IPS DF 6.9 (cell line): Measurements from ENCODE around the gene HNRNPAB.

Experiments
- DNase-seq: peaks from one replicate; pipeline ENCODE4 v3.0.0-alpha.2; 2013; ENCODE audit warnings: low read depth, low spot score
- H3K27ac ChIP-seq: one replicate; pipeline ENCODE4 v1.5.1; 2013; ENCODE audit warnings: low read length, control low read depth
- H3K27me3 ChIP-seq: 2 replicates; pipeline ENCODE4 v1.6.1; 2013; ENCODE audit warnings: mild to moderate bottlenecking, low read length; ENCODE audit not compliant: control insufficient read depth, insufficient read depth
- H3K36me3 ChIP-seq: 2 replicates; pipeline ENCODE4 v1.6.1; 2013; ENCODE audit warnings: low read length; ENCODE audit not compliant: control insufficient read depth, insufficient read depth
- H3K4me1 ChIP-seq: 2 replicates; pipeline ENCODE4 v1.6.1; 2013; ENCODE audit warnings: low read length; ENCODE audit not compliant: control insufficient read depth, insufficient read depth
- H3K4me3 ChIP-seq: 2 replicates; pipeline ENCODE4 v1.5.1; 2013; ENCODE audit warnings: mild to moderate bottlenecking, low read length
- H3K9me3 ChIP-seq: 2 replicates; pipeline ENCODE4 v1.6.1; 2013; ENCODE audit warnings: low read length, inconsistent platforms; ENCODE audit not compliant: control insufficient read depth, insufficient read depth
- WGBS: extraction: QIAGEN DNeasy Blood & Tissue Kit; methylation state at CpG from one replicate; pipeline ENCODE4 v1.1.7; 2013; ENCODE audit warnings: mixed read lengths, missing lambda C conversion rate; ENCODE audit not compliant: insufficient read length, insufficient coverage; 5-methylcytosine and 5-hydroxymethylcytosine counted together

Gene HNRNPAB

GRCh38 chr5:178180141-178180863 lies 24.0 kb upstream of the HNRNPAB start:
- DNase-seq = peak; percentile 76
- H3K27ac ChIP-seq = peak overlapping the region; percentile 87
- WGBS = no CpG with 5 or more reads among the region's 9 CpGs
- no peaks in the 10 kb centered on the region for H3K27me3 ChIP-seq
- H3K9me3 ChIP-seq = no peaks in the 10 kb centered on the region
- no peaks in the 10 kb centered on the region for H3K36me3 ChIP-seq
- H3K4me1 ChIP-seq = peaks cover 3% of the 10 kb centered on the region; the same call in 1 of the 2 replicates
- no peak overlapping the region; the same call in 1 of the 2 replicates for H3K4me3 ChIP-seq

DNA sequence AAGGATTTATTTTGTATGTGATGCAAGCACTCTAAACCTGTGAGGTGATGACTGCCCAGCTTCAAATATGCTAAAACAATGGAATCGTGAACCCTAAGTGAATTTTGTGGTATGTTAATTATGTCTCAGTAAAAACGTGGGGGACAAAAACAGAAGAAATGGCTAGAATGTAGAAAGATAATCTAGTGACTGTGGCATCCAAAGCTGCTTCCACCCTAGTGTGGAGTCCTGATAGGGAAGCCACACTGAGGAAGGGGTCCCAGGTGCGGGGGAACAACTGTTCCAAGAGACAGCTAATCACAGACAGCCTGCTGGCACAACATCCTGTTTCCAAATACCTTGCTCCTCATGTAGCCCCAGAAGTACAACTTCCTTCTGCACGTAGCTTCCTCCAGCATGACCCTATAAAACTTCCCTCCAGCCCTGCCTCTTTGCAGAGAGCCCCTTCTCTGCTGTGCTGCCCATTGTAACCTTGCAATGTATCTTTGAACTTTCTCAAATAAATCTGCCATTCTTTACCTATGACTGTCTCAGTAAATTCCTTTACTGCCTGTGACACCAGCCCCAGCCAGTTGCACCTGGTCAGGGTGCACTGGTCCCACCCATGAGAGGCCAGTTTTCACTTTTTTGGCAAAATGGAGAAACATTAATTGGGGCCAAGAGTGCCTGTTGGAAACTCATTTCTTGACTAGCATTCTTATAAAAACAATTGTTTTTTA lies 22.0 kb upstream of the HNRNPAB start:
- Histone ChIP-seq H3K9me3 (no peaks in the 10 kb centered on the region), H3K36me3 (no peaks in the 10 kb centered on the region), H3K4me3 (no peak overlapping the region), H3K4me1 (peaks cover 3% of the 10 kb centered on the region; the same call in 1 of the 2 replicates), H3K27ac (no peak overlapping the region), H3K27me3 (no peaks in the 10 kb centered on the region)
- no CpG with 5 or more reads among the region's 4 CpGs for WGBS
- no peak for DNase-seq

GRCh38 chr5:178186427-178186826 lies 17.9 kb upstream of the HNRNPAB start:
- Histone ChIP-seq H3K9me3 (no peaks in the 10 kb centered on the region), H3K36me3 (no peaks in the 10 kb centered on the region), H3K27ac (no peak overlapping the region), H3K4me3 (no peak overlapping the region), H3K4me1 (peaks cover 1% of the 10 kb centered on the region; the same call in 1 of the 2 replicates), H3K27me3 (no peaks in the 10 kb centered on the region)
- DNase-seq = no peak
- WGBS = no CpG with 5 or more reads among the region's 6 CpGs

DNA sequence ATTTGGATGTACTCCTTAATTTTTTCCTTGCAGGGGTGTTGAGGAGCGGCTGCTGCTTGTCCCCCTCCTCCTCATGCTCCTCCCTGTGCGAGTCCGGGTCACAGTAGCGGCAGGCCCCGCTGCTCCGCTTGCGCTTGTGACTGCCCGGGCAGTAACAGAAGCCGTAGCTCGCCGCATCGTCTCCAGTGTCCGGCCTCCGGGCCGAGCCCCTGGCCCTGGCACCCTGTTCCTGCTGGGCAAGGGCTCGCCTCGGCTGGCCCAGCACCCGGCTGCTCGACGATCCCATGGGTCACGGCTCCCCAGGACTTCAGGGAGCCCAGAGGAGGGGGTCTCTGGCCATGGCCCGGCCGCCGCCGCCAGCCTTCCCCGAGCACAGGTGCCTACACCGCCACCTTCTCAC lies 17.3 kb upstream of the HNRNPAB start, which contains the start of gene GMCL2:
TSS of gene GMCL2 (minus strand) at position 358 of the 400 bp plus-strand sequence. CDS start at position 286, 72 bp downstream.
- Histone ChIP-seq H3K27ac (no peak within 1 kb of the TSS), H3K9me3 (no peaks in the 10 kb centered on the region)
- no CpG with 5 or more reads among the region's 27 CpGs for WGBS

DNA sequence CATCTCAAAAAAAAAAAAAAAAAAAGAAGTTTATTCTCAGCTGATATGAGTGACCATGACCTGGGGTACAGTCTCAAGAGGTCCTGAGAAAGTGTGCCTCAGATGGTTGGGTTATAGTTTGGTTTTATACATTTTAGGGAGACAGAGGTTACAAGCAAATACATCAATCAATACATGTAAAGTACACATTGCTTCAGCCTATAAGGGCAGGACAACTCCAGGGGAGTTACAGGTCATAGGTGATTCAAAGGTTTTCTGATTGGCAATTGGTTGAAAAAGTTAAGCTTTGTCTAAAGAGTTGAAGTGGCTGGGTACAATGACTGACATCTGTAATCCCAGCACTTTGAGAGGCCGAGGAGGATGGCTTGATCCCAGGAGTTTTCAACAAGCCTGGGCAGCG lies 14.9 kb upstream of the HNRNPAB start:
- no peaks in the 10 kb centered on the region for H3K4me1 ChIP-seq
- no peaks in the 10 kb centered on the region for H3K36me3 ChIP-seq
- no CpG with 5 or more reads among the region's 2 CpGs for WGBS
- H3K27ac ChIP-seq = no peak overlapping the region
- DNase-seq = no peak
- no peaks in the 10 kb centered on the region for H3K27me3 ChIP-seq
- no peaks in the 10 kb centered on the region for H3K9me3 ChIP-seq
- no peak overlapping the region for H3K4me3 ChIP-seq

More for the DNA sequence above, 17.3 kb upstream of the HNRNPAB start, which contains the start of gene GMCL2:
- Histone ChIP-seq H3K27me3 (no peaks in the 10 kb centered on the region), H3K4me1 (peaks cover 1% of the 10 kb centered on the region; the same call in 1 of the 2 replicates), H3K36me3 (no peaks in the 10 kb centered on the region), H3K4me3 (no peak within 1 kb of the TSS)
- no peak for DNase-seq

GRCh38 chr5:178191661-178192060 lies 12.7 kb upstream of the HNRNPAB start:
- Histone ChIP-seq H3K27ac (no peak overlapping the region), H3K36me3 (no peaks in the 10 kb centered on the region), H3K27me3 (no peaks in the 10 kb centered on the region), H3K4me3 (no peak overlapping the region), H3K4me1 (no peaks in the 10 kb centered on the region), H3K9me3 (no peaks in the 10 kb centered on the region)
- no peak for DNase-seq
- WGBS = no CpG with 5 or more reads among the region's 4 CpGs

DNA sequence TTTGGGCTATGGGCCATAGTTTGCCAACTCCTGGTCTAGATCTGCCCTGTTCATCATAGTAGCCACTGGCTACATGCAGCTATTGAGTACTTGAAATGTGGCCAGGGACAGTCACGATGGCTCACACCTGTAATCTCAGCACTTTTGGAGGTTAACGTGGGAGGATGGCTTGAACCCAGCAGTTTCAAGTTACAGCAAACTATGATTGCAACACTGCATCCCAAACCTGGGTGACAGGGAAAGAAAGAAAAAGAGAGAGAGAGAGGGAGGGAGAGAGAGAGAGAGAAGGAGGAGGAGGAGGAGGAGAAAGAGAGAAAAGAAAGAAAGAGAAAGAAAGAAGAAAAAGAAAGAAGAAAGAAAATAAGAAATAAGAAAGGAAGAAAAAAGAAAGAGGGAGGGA lies 12.1 kb upstream of the HNRNPAB start:
- H3K4me1 ChIP-seq = no peaks in the 10 kb centered on the region
- H3K27ac ChIP-seq = no peak overlapping the region
- no peaks in the 10 kb centered on the region for H3K9me3 ChIP-seq
- DNase-seq = no peak
- no CpG with 5 or more reads among the region's 2 CpGs for WGBS
- no peak overlapping the region for H3K4me3 ChIP-seq
- H3K27me3 ChIP-seq = no peaks in the 10 kb centered on the region
- H3K36me3 ChIP-seq = no peaks in the 10 kb centered on the region

- Histone ChIP-seq H3K9me3 (no peaks in the 10 kb centered on the region), H3K27me3 (no peaks in the 10 kb centered on the region), H3K27ac (no peak overlapping the region), H3K4me3 (no peak overlapping the region), H3K4me1 (no peaks in the 10 kb centered on the region), H3K36me3 (no peaks in the 10 kb centered on the region)
- WGBS = no CpG with 5 or more reads among the region's 7 CpGs
- no peak for DNase-seq
These were observed 11.5 kb upstream of the HNRNPAB start for GRCh38 chr5:178192787-178193186.

- H3K4me3 ChIP-seq = no peak overlapping the region
- no peaks in the 10 kb centered on the region for H3K27me3 ChIP-seq
- no CpG with 5 or more reads among the region's 8 CpGs for WGBS
- no peaks in the 10 kb centered on the region for H3K4me1 ChIP-seq
- H3K27ac ChIP-seq = no peak overlapping the region
- H3K9me3 ChIP-seq = no peaks in the 10 kb centered on the region
- no peak for DNase-seq
- H3K36me3 ChIP-seq = no peaks in the 10 kb centered on the region
These were observed 11.0 kb upstream of the HNRNPAB start for GRCh38 chr5:178193251-178193809.

DNA sequence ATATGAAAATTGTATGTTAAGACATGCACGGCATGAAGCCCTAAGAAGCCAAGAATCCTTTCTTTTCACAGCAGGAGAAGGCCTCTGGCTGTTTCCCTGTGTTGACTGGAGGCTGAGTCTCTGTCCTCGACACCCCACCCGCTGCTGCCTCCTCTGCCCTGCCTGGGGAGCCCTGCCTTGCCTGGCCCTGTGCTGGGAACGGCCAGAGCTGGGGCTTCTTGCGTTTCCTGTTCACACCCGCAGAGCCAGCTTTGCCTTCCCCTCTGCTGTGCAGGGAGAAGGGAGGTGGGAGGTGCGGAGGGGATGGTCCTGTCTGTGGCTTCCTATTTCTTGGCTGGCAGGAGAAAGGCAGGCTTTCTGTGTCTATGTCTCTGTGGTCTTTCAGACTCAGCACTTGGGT lies 10.3 kb upstream of the HNRNPAB start:
- no peaks in the 10 kb centered on the region for H3K36me3 ChIP-seq
- no peaks in the 10 kb centered on the region for H3K4me1 ChIP-seq
- WGBS = no CpG with 5 or more reads among the region's 7 CpGs
- H3K27me3 ChIP-seq = no peaks in the 10 kb centered on the region
- no peak overlapping the region for H3K27ac ChIP-seq
- H3K9me3 ChIP-seq = no peaks in the 10 kb centered on the region
- H3K4me3 ChIP-seq = no peak overlapping the region
- no peak for DNase-seq
